ENCODE results near the gene FN1. TPM values are rescaled to one million over a fixed set of nuclear protein-coding genes. Genes with fewer than 3 reads are reported as not detected.

FN1 gene
- total RNA-seq, 1 experiment from 2014 or later = 11.1 TPM

DNA sequence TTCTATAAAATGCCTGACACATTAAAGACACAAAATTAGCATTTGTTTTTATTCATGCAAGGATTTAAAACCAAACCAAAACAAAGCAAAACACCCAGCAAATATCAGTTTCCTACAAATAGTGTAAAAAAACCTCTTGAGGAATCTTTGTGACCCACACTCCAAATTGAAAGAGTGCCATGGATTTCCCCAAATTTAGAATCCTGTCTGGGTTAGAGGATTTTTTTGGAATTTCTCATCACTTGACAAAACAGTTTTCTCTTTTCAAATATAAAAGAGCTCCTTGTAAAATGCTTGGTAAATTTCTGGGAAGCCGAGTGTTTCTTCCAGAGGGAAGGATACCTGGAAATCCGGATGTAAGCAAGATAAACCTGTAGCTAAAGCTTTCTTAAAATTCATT is 1.7 kb upstream of the FN1 start:
- Histone ChIP-seq H3K4me1 (ENCODE audit: control insufficient read depth in 1 of 2, insufficient read depth in 2 of 2, low read length in 2 of 2) (peaks cover 20 to 37% of the 10 kb centered on the region in 2 experiments), H3K4me3 (replicated peaks in 1 of 2; ENCODE audit: low read depth in 1 of 2, low read length in 2 of 2) (no peak overlapping the region), H3K9me3 (ENCODE audit: control insufficient read depth in 1 of 2, insufficient read depth in 1 of 2, low read depth in 1 of 2, low read length in 2 of 2) (no peaks in the 10 kb centered on the region), H3K9ac (ENCODE audit: low read length) (no peak overlapping the region), H4K20me1 (ENCODE audit: insufficient read depth) (no peaks in the 10 kb centered on the region), H3K36me3 (ENCODE audit: control insufficient read depth in 1 of 2, insufficient read depth in 2 of 2, low read length in 2 of 2) (no peaks in the 10 kb centered on the region), H3K9me2 (ENCODE audit: insufficient read depth) (no peaks in the 10 kb centered on the region), H3K27ac (ENCODE audit: low read depth, low read length) (no peak overlapping the region), H3K4me2 (ENCODE audit: low read length) (no peak overlapping the region), H3K27me3 (ENCODE audit: insufficient read depth, low read length) (peaks cover 11% of the 10 kb centered on the region; the same call in 1 of the 2 replicates), H2AFZ (ENCODE audit: low read depth, low read length, poor library complexity, severe bottlenecking) (no peak overlapping the region), H3K79me2 (ENCODE audit: insufficient read depth, low read length) (no peaks in the 10 kb centered on the region)
- intact Hi-C loops (cut with micrococcal nuclease) = no loop called here
- no peak for TF ChIP-seq EGR1 (IDR thresholded peaks at IDR 0.05; ENCODE audit: low read depth)
- TF ChIP-seq CBX3 (IDR thresholded peaks at IDR 0.05; ENCODE audit: low read depth) = no peak
- TF ChIP-seq RAD21 (IDR thresholded peaks at IDR 0.05; ENCODE audit: low read depth) = no peak
- no peak for TF ChIP-seq JUND (IDR thresholded peaks at IDR 0.05)
- no peak for TF ChIP-seq EZH2phosphoT487 (IDR thresholded peaks at IDR 0.05; ENCODE audit: borderline replicate concordance)
- no peak for TF ChIP-seq ZNF274 (IDR thresholded peaks at IDR 0.05; ENCODE audit: low read depth, low read length)
- ATAC-seq = no peak
- RAD21 ChIA-PET (ENCODE audit: low non-redundant PET in 1 of 2, low total read pairs in 2 of 2, uncharacterized antibody in 2 of 2, unreplicated experiment in 2 of 2) = no interaction called here
- POLR2A ChIA-PET = no interaction called here
- DNase-seq (ENCODE audit: low read depth, low spot score) = no peak
- CTCF ChIA-PET = interaction anchor here (1.1 kb wide), 1 partner anchor 391 kb away, joined by 3 read pairs; no protein-coding TSS in a partner anchor
- no TSS peak for BruUV-seq (replicated peaks)

- Histone ChIP-seq H3K4me3 (replicated peaks in 1 of 2; ENCODE audit: low read depth in 1 of 2, low read length in 2 of 2) (peak overlapping the region; percentile 53 to 59), H3K27me3 (ENCODE audit: insufficient read depth, low read length) (peaks cover 11% of the 10 kb centered on the region; the same call in 1 of the 2 replicates), H3K27ac (ENCODE audit: low read depth, low read length) (no peak overlapping the region), H3K9ac (ENCODE audit: low read length) (no peak overlapping the region), H3K4me1 (ENCODE audit: control insufficient read depth in 1 of 2, insufficient read depth in 2 of 2, low read length in 2 of 2) (peaks cover 20 to 37% of the 10 kb centered on the region in 2 experiments), H3K36me3 (ENCODE audit: control insufficient read depth in 1 of 2, insufficient read depth in 2 of 2, low read length in 2 of 2) (no peaks in the 10 kb centered on the region), H3K79me2 (ENCODE audit: insufficient read depth, low read length) (no peaks in the 10 kb centered on the region), H4K20me1 (ENCODE audit: insufficient read depth) (no peaks in the 10 kb centered on the region), H2AFZ (ENCODE audit: low read depth, low read length, poor library complexity, severe bottlenecking) (peak overlapping the region; percentile 96), H3K9me3 (ENCODE audit: control insufficient read depth in 1 of 2, insufficient read depth in 1 of 2, low read depth in 1 of 2, low read length in 2 of 2) (no peaks in the 10 kb centered on the region), H3K9me2 (ENCODE audit: insufficient read depth) (no peaks in the 10 kb centered on the region), H3K4me2 (ENCODE audit: low read length) (peak overlapping the region; percentile 86)
- intact Hi-C loops (cut with micrococcal nuclease) = no loop called here
- RAD21 ChIA-PET (ENCODE audit: low non-redundant PET in 1 of 2, low total read pairs in 2 of 2, uncharacterized antibody in 2 of 2, unreplicated experiment in 2 of 2) = no interaction called here
- POLR2A ChIA-PET = no interaction called here
- DNase-seq (ENCODE audit: low read depth, low spot score) (no peak), ATAC-seq (no peak)
- CTCF ChIA-PET = interaction anchor here (1.1 kb wide), 1 partner anchor 392 kb away, joined by 3 read pairs; no protein-coding TSS in a partner anchor
- BruUV-seq (replicated peaks) = no TSS peak
- TF ChIP-seq SRF (IDR thresholded peaks at IDR 0.05; ENCODE audit: low read depth) (no peak), SP1 (IDR thresholded peaks at IDR 0.05; ENCODE audit: low read depth) (no peak), RAD21 (IDR thresholded peaks at IDR 0.05; ENCODE audit: low read depth) (no peak), ZFX (IDR thresholded peaks at IDR 0.05) (no peak), SIN3A (IDR thresholded peaks at IDR 0.05; ENCODE audit: low read depth) (no peak), EZH2phosphoT487 (IDR thresholded peaks at IDR 0.05; ENCODE audit: borderline replicate concordance) (no peak), REST (IDR thresholded peaks at IDR 0.05; ENCODE audit: low read depth) (no peak), CBX3 (IDR thresholded peaks at IDR 0.05; ENCODE audit: low read depth) (no peak), JUND (IDR thresholded peaks at IDR 0.05) (no peak), ATF3 (IDR thresholded peaks at IDR 0.05) (no peak), FOSL1 (IDR thresholded peaks at IDR 0.05; ENCODE audit: low read depth) (no peak), CEBPB (IDR thresholded peaks at IDR 0.05; ENCODE audit: low read depth) (no peak), EGR1 (IDR thresholded peaks at IDR 0.05; ENCODE audit: low read depth) (no peak), ELF1 (IDR thresholded peaks at IDR 0.05; ENCODE audit: borderline replicate concordance, low read depth) (no peak)
These were observed 1.1 kb upstream of the FN1 start for GRCh38 chr2:215436705-215437565.
